BE2C (cell line): ENCODE data around the gene FAM107A.

Source experiments
- DNase-seq: peaks from one replicate; pipeline ENCODE4 v3.0.0-alpha.2; 2020
- H3K27me3 ChIP-seq: fragments of 250-450 bp; sonication (Bioruptor Pico); 2 replicates; pipeline ENCODE4 v1.5.1; 2020; ENCODE audit warnings: mild to moderate bottlenecking
- H3K36me3 ChIP-seq: fragments of 250-450 bp; sonication (Bioruptor Pico); 2 replicates; pipeline ENCODE4 v1.5.1; 2020; ENCODE audit warnings: mild to moderate bottlenecking
- H3K4me1 ChIP-seq: fragments of 250-450 bp; sonication (Bioruptor Pico); 2 replicates; pipeline ENCODE4 v1.5.1; 2020
- H3K4me3 ChIP-seq: 2 replicates; pipeline ENCODE4 v1.5.1; 2011; ENCODE audit warnings: low read depth, low read length
- H3K9me3 ChIP-seq: fragments of 250-450 bp; sonication (Bioruptor Pico); 2 replicates; pipeline ENCODE4 v1.5.1; 2020
- CTCF ChIP-seq: IDR thresholded peaks from 2 replicates; pipeline ENCODE4 v1.5.1; 2012; ENCODE audit warnings: mild to moderate bottlenecking, low read depth, low read length

Gene FAM107A

GRCh38 chr3:58572634-58573230 lies 4.5 kb downstream of the FAM107A start:
- H3K4me3 ChIP-seq = no peak overlapping the region
- no peak for DNase-seq
- H3K27me3 ChIP-seq = no peaks in the 10 kb centered on the region
- H3K9me3 ChIP-seq = no peaks in the 10 kb centered on the region
- no peaks in the 10 kb centered on the region for H3K36me3 ChIP-seq
- TF ChIP-seq CTCF = no peak
- H3K4me1 ChIP-seq = 0 out of 2 replicates have a peak, but pooled peaks cover 3% of the 10 kb centered on the region

- Histone ChIP-seq H3K9me3 (no peaks in the 10 kb centered on the region), H3K27me3 (no peaks in the 10 kb centered on the region), H3K36me3 (no peaks in the 10 kb centered on the region), H3K4me1 (0 out of 2 replicates have a peak, but pooled peaks cover 3% of the 10 kb centered on the region), H3K4me3 (no peak overlapping the region)
- DNase-seq = no peak
- TF ChIP-seq CTCF = no peak
Observed at GRCh38 chr3:58572013-58572633, 5.1 kb downstream of the FAM107A start.

GRCh38 chr3:58570851-58571250 lies 6.3 kb downstream of the FAM107A start:
- H3K27me3 ChIP-seq = no peaks in the 10 kb centered on the region
- no peak for DNase-seq
- no peaks in the 10 kb centered on the region for H3K4me1 ChIP-seq
- H3K9me3 ChIP-seq = no peaks in the 10 kb centered on the region
- TF ChIP-seq CTCF = no peak
- no peaks in the 10 kb centered on the region for H3K36me3 ChIP-seq
- no peak overlapping the region for H3K4me3 ChIP-seq

- Histone ChIP-seq H3K9me3 (no peaks in the 10 kb centered on the region), H3K36me3 (no peaks in the 10 kb centered on the region), H3K4me3 (no peak overlapping the region), H3K4me1 (no peaks in the 10 kb centered on the region), H3K27me3 (no peaks in the 10 kb centered on the region)
- TF ChIP-seq CTCF = no peak
- DNase-seq = no peak
Observed at GRCh38 chr3:58569287-58570001, 7.7 kb downstream of the FAM107A start.

- peak; percentile 53 for DNase-seq
- Histone ChIP-seq H3K9me3 (no peaks in the 10 kb centered on the region), H3K36me3 (no peaks in the 10 kb centered on the region), H3K4me3 (no peak overlapping the region), H3K27me3 (no peaks in the 10 kb centered on the region), H3K4me1 (no peaks in the 10 kb centered on the region)
- peak; percentile 79 for TF ChIP-seq CTCF
Observed at GRCh38 chr3:58568572-58569286, 8.5 kb downstream of the FAM107A start.

- Histone ChIP-seq H3K4me3 (no peak overlapping the region), H3K9me3 (no peaks in the 10 kb centered on the region), H3K4me1 (no peaks in the 10 kb centered on the region), H3K36me3 (no peaks in the 10 kb centered on the region), H3K27me3 (no peaks in the 10 kb centered on the region)
- no peak for DNase-seq
- TF ChIP-seq CTCF = no peak
Observed at GRCh38 chr3:58567251-58567515, 10.0 kb downstream of the FAM107A start.
